Measurements from ENCODE around the gene SYT8.

GRCh38 chr11:1793081-1793480, 41.7 kb upstream of the SYT8 start:
- TF ChIP-seq REST (IDR thresholded peaks at IDR 0.05; ENCODE audit: insufficient replicate concordance, low read depth) (no peak), CTCF (IDR thresholded peaks at IDR 0.05; ENCODE audit: insufficient read depth, low read length) (no peak)

All from HL-60 (cell line).